Heart right ventricle (tissue), 16 donors: Measurements from ENCODE around the gene TRIM37. TPM values are rescaled to one million over a fixed set of nuclear protein-coding genes. Genes with fewer than 3 reads are reported as not detected.

Source experiments
- ATAC-seq, 8 donors: fragments of 200-7000 bp; cut with Tn5 transposase; one replicate each; pipeline ENCODE4 v1.9.1; 2020; ENCODE audit warnings: mild to moderate bottlenecking in 8 of 8, moderate library complexity in 8 of 8, moderate number of reproducible peaks in 1 of 8
- DNase-seq, 2 donors: peaks; one replicate each; pipeline ENCODE4 v3.0.0-alpha.2; 2020
- H3K27ac ChIP-seq, 10 donors: fragments of 200-600 bp; sonication (generic) in 2 of 10; one replicate each; pipeline versions ENCODE4 v1.5.0 to v1.8.0; 2020 to 2022; ENCODE audit warnings: mild to moderate bottlenecking in 3 of 10
- H3K27me3 ChIP-seq, 7 donors: fragments of 200-600 bp; one replicate each; pipeline ENCODE4 v1.8.0; 2021 to 2022; ENCODE audit warnings: mild to moderate bottlenecking in 2 of 7
- H3K36me3 ChIP-seq, 9 donors: fragments of 200-600 bp; sonication (generic) in 1 of 9; one replicate each; pipeline versions ENCODE4 v1.5.0 to v1.8.0; 2020 to 2022; ENCODE audit warnings: mild to moderate bottlenecking in 2 of 9
- H3K4me1 ChIP-seq, 9 donors: fragments of 200-600 bp; sonication (generic) in 1 of 9; one replicate each; pipeline versions ENCODE4 v1.5.0 to v1.8.0; 2020 to 2022; ENCODE audit warnings: mild to moderate bottlenecking in 4 of 9
- H3K4me3 ChIP-seq, 10 donors: fragments of 200-600 bp; sonication (generic) in 2 of 10; one replicate each; pipeline versions ENCODE4 v1.5.0 to v1.8.0; 2020 to 2022; ENCODE audit warnings: mild to moderate bottlenecking in 7 of 10, moderate library complexity in 2 of 10
- H3K9me3 ChIP-seq, 11 donors: fragments of 200-600 bp in 10 of 11; sonication (generic) in 2 of 11; one replicate each; pipeline versions ENCODE4 v1.5.0 to v1.8.0; 2013 to 2022; ENCODE audit warnings: mild to moderate bottlenecking in 2 of 11, control low read depth in 1 of 11, moderate library complexity in 1 of 11
- WGBS, 2 donors: extraction: QIAGEN DNeasy Blood & Tissue Kit; methylation state at CpG; one replicate each; pipeline ENCODE4 v1.1.7; 2013; ENCODE audit warnings: inconsistent platforms in 1 of 2; 5-methylcytosine and 5-hydroxymethylcytosine counted together
- intact Hi-C, 10 donors: fragments of 100-400 bp; cut with DNase I; formaldehyde crosslinking; loops; one replicate each; pipeline versions ENCODE4 v1.11.1 to v1.14.2; 2022
- polyA plus RNA-seq, 2 donors: library from polyadenylated mRNA; stranded (reverse); fragments of 200-250 nt; gene quantifications; one replicate each; pipeline ENCODE4 v1.2.3, GENCODE V29; 2013
- total RNA-seq, 10 donors: library from RNA; stranded (reverse); fragmentation: NEBNext Ultra II Directional in 3 of 10; extraction: Animal tissue kit (Norgen Biotek cat#: 25700) in 3 of 10; gene quantifications; one replicate each; pipeline versions ENCODE4 v1.2.1 to v1.2.4, GENCODE V29; 2021 to 2023
- TF ChIP-seq, protein P1 (sequence below), 9 donors: fragments of 200-600 bp; sonication (generic) in 2 of 9; IDR thresholded peaks; one replicate each; pipeline versions ENCODE4 v1.5.0 to v1.8.0; 2021 to 2022; ENCODE audit warnings: antibody characterized with exemption in 9 of 9, mild to moderate bottlenecking in 5 of 9, moderate library complexity in 1 of 9
- donor health status: Arrhythmogenic right ventricular cardiomyopathy.
- donor health status: ischemic (EF 13 %, LVEDD 7.1; RV severe dilation, severe dysfunction).
- donor health status: healthy with polysubstance abuse.
- donor health status: DM: no; HTN: yes; CAD: no.
- donor health status: DM: no; HTN: no; CAD: no.
- donor health status: ischemic (EF 25% LVEDD 6.9; RV normal size, moderate dysfunction).
- donor health status: ischemic (EF 25% LVEDD 5.7; RV mildly dilated, moderate dysfunction).
- donor health status: healthy.
- donor health status: DM: yes; HTN: yes; CAD: no.
- donor health status: Ischemic cardiomyopathy.
- donor health status: ischemic (EF 35%, LVEDD 5.7; RV mildly dilated, moderate dysfunction).
- donor health status: nonischemic (EF 11% LVEDD 7.7; RV severe dilation, severe dysfunction).
- donor health status: DM: yes; HTN: yes; CAD: no.
- donor health status: PGD.
- donor health status: ischemic (EF 29% LVEDD 5.4; RV normal size, mild dysfunction).
- donor health status: nonischemic (EF 23%, LVEDD 6.1; RV moderate dilation, normal function).

TRIM37 gene
- total and polyA plus RNA-seq, 12 donors: 5.9 to 22.2 (median 17.5) TPM

- TF ChIP-seq, protein P1, sequence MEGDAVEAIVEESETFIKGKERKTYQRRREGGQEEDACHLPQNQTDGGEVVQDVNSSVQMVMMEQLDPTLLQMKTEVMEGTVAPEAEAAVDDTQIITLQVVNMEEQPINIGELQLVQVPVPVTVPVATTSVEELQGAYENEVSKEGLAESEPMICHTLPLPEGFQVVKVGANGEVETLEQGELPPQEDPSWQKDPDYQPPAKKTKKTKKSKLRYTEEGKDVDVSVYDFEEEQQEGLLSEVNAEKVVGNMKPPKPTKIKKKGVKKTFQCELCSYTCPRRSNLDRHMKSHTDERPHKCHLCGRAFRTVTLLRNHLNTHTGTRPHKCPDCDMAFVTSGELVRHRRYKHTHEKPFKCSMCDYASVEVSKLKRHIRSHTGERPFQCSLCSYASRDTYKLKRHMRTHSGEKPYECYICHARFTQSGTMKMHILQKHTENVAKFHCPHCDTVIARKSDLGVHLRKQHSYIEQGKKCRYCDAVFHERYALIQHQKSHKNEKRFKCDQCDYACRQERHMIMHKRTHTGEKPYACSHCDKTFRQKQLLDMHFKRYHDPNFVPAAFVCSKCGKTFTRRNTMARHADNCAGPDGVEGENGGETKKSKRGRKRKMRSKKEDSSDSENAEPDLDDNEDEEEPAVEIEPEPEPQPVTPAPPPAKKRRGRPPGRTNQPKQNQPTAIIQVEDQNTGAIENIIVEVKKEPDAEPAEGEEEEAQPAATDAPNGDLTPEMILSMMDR (IDR thresholded peaks at IDR 0.05): no peak
- 59 to 90% methylated on average over 3 of the region's 3 CpGs for WGBS, 2 donors
- ATAC-seq (no peak), DNase-seq (no peak)
- Histone ChIP-seq H3K4me3 (no peak overlapping the region), H3K36me3 (no peaks in the 10 kb centered on the region), H3K9me3 (peaks cover 0 to 40% (median 24%) of the 10 kb centered on the region in 11 donors), H3K27ac (no peak overlapping the region), H3K27me3 (peaks cover 0 to 5% (median 0%) of the 10 kb centered on the region in 7 donors), H3K4me1 (no peaks in the 10 kb centered on the region)
- intact Hi-C loops: no loop called here
Measured at GRCh38 chr17:58947824-58948223, 158.9 kb downstream of the TRIM37 start.

- intact Hi-C loops: no loop called here
- H3K4me1 ChIP-seq: no peaks in the 10 kb centered on the region
- H3K9me3 ChIP-seq: peaks cover 0 to 39% (median 24%) of the 10 kb centered on the region in 11 donors
- no peaks in the 10 kb centered on the region for H3K36me3 ChIP-seq
- DNase-seq: no peak
- no peak for ATAC-seq
- H3K27ac ChIP-seq: no peak overlapping the region
- TF ChIP-seq, protein P1 (IDR thresholded peaks at IDR 0.05): no peak
- WGBS, 2 donors: 81 to 96% methylated on average over 3 of the region's 3 CpGs
- H3K4me3 ChIP-seq: no peak overlapping the region
- H3K27me3 ChIP-seq: peaks cover 0 to 5% (median 0%) of the 10 kb centered on the region in 7 donors
Measured at GRCh38 chr17:58947411-58947810, 159.3 kb downstream of the TRIM37 start.

GRCh38 chr17:58944166-58944565 lies 162.5 kb downstream of the TRIM37 start:
- Histone ChIP-seq H3K9me3 (peaks cover 0 to 12% (median 4%) of the 10 kb centered on the region in 11 donors), H3K27me3 (peaks cover 0 to 5% (median 0%) of the 10 kb centered on the region in 7 donors), H3K27ac (no peak overlapping the region), H3K4me3 (no peak overlapping the region), H3K36me3 (no peaks in the 10 kb centered on the region), H3K4me1 (no peaks in the 10 kb centered on the region)
- TF ChIP-seq, protein P1 (IDR thresholded peaks at IDR 0.05): no peak
- ATAC-seq: no peak
- DNase-seq: no peak
- intact Hi-C loops: no loop called here
- 77 to 79% methylated on average over 2 of the region's 2 CpGs for WGBS, 2 donors

GRCh38 chr17:58936295-58936694 lies 170.4 kb downstream of the TRIM37 start:
- Histone ChIP-seq H3K27me3 (no peaks in the 10 kb centered on the region), H3K9me3 (no peaks in the 10 kb centered on the region), H3K4me1 (no peaks in the 10 kb centered on the region), H3K27ac (no peak overlapping the region), H3K4me3 (no peak overlapping the region), H3K36me3 (no peaks in the 10 kb centered on the region)
- WGBS, 2 donors: 48 to 57% methylated on average over 3 of the region's 3 CpGs
- DNase-seq (no peak), ATAC-seq (no peak)
- TF ChIP-seq, protein P1 (IDR thresholded peaks at IDR 0.05): no peak
- intact Hi-C loops: no loop called here
